GM18499 (cell line): Measurements from ENCODE around the gene STMN3.

Experiments used
- ATAC-seq: cut with Tn5 transposase; IDR thresholded peaks from one replicate; pipeline ENCODE4 v1.9.1; 2021; ENCODE audit warnings: moderate number of reproducible peaks; ENCODE audit not compliant: insufficient read depth, unreplicated experiment

The STMN3 gene

DNA sequence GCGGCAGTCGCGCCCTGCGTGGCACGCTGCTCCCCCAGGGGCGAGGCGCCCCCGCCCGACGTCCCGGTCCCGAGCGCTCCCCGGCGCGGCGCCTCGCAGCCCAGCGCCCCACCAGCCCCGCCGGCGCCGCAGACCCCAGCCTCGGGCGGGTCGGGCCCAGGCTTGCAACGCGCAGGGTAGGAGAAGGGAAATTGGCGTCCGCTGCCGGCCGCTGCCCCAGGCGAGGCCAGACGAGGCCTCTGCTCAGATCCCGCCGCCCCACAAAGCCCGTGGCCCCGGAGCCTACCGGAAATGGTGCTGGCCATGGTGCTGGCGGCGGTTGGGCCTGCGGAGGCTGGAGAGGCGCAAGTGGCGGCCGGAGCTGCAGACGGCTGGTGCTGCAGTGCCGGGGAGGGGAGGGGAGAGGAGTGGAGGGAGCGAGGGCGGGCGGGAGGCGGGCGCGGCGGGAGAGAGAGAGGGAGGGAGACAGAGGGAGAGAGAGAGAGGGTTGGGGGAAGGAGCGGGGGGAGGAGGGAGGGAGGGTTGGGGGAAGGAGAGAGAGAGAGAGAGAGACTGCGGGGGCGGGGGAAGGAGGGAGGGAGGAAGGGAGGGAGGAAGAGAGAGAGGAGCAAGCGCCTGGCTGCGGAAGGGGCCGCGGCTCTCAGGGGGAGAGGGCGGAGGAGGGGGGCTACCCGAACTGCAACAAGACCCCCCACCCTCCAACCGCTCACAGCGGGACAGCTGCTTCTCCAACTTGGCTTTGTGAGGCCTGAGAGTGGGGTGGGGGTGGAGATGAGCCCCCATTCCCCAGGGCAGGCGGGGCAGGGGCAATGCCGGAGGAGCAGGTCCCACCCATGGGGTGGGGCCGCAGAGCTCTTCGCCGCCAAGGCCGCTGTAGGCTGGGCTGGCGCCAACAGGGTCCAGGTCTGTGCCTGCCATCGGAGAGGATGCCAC, at the start of gene STMN3:
STMN3 (minus strand) TSS at position 384 of the 933 bp plus-strand sequence; CDS start at position 305, 79 bp downstream.
- ATAC-seq = no peak

DNA sequence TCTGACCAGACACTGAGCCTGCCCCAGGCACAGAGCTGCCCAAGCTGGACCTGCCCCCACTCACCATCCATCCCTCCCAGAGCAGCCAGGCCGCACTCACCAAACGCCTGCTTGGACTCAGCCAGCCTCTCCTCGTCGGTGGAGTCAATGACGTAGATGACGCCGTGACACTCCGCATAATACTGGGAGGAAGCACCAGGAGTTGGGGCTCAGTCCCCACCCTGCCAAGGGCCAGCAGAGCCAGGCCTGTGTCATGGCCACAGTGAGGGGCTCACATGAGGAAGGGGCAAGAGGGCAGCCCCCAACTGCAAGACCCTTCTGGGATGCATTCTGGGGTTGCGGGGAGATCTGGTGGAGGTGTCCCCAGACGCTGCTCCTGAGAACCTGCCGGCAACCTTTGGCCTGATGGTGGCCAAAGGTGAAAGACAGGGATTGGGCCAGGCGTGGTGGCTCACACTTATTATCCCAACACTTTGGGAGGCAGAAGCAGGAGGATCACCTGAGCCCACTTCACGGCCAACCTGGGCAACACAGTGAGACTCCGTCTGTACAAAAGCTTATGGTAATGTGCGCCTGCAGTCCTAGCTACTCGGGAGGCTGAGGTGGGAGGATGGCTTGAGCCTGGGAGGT, 48.9 kb upstream of the STMN3 start:
- no peak for ATAC-seq

GRCh38 chr20:63701329-63702035, 48.3 kb upstream of the STMN3 start:
- ATAC-seq = no peak

- ATAC-seq = no peak
Measured at GRCh38 chr20:63701051-63701328, 47.8 kb upstream of the STMN3 start.

- no peak for ATAC-seq
Measured at GRCh38 chr20:63700199-63701050, 47.2 kb upstream of the STMN3 start.

DNA sequence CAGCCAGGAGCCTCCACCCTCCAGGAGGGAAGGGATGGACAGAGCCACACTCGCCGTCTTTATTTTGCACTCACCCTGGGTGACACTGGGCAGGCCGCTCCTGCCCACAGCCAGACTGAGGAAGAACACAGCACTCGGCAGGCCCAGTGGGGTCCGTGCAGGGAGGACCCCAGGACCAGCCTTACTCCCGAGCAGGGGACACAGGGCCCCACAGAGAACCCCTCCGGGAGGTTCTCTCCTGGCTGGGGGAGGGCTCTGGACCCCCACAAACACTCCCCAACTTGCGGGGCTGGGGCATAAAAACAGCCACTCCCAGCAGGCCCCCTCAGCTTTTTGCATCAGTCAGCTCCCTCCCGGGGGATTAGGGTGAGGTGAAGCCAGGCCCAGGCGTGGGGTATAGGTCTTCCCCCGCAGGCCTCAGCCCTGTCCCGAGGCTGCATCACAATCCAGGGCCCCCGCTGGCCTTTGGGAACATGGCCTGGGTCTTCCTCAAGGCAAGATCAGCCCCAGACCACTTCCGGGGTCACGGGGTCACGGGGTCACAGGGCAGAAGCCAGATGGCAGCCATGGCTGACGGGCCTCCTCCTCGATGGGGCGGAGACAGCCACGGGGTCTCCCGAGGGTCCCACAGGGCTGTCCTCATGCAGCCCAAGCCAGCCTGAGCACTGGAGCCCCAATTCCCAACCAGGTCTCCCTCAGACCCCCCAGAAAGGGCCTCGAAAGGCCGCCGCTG, 46.4 kb upstream of the STMN3 start:
- no peak for ATAC-seq

DNA sequence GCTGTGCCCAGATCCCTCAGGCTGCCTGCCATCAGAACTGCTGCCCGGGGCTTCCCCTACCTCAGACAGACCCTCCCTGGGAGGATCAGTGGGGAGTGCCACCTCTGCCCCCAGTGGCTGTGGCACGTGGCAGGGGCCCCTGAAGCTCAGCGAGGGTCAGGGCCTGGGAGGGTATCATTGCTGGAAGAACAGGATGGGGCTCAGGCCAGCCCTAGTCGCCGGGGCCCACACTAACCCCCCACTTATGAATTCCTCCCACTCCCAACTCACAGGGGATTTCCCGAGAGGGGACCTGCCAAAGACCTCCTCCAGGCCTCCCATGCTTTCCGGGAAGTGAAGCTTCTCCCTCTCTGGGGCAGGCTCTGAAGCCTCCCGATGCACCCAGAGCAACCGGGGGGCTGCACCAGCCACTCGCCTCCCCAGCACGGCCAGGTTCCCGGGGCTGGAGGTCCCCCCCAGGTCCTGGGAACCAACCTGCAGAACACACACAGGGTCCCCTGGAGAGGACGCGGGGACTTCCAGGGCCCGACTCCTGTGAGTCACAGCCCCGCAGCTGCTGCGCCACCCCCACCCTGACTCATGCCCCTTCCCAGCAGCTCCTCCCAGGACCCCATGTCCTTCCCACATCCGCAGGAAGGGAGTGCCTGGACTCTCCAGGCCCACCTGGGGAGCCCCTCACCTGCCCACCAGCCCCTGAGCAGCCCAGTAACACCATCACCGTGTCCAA, 45.7 kb upstream of the STMN3 start:
- no peak for ATAC-seq

DNA sequence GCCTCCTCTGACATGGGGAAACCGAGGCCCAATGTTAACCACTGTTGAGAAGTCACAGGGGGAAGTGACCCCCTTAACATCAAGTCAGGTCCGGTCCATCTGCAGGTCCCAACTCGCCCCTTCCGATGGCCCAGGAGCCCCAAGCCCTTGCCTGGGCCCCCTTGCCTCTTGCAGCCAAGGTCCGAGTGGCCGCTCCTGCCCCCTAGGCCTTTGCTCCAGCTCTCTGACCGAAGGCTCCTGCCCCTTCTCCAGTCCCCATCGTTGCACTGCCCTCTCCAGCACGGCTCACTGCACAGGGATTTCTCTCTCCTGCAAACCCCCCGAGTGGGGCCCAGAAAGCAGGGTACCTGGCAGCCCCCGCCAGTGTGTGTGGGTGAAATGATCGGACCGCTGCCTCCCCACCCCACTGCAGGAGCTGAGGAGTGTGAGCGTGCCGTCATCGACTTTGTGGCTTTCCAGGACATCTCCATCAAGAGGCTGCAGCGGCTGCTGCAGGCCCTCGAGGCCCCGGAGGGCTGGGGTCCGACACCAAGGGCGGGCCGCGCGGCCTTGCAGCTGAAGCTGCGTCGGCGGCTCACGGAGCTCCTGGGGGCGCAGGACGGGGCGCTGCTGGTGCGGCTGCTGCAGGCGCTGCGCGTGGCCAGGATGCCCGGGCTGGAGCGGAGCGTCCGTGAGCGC, 44.8 kb upstream of the STMN3 start:
- ATAC-seq = no peak

DNA sequence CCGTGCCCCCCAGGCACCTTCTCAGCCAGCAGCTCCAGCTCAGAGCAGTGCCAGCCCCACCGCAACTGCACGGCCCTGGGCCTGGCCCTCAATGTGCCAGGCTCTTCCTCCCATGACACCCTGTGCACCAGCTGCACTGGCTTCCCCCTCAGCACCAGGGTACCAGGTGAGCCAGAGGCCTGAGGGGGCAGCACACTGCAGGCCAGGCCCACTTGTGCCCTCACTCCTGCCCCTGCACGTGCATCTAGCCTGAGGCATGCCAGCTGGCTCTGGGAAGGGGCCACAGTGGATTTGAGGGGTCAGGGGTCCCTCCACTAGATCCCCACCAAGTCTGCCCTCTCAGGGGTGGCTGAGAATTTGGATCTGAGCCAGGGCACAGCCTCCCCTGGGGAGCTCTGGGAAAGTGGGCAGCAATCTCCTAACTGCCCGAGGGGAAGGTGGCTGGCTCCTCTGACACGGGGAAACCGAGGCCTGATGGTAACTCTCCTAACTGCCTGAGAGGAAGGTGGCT, 44.2 kb upstream of the STMN3 start:
- ATAC-seq = no peak

DNA sequence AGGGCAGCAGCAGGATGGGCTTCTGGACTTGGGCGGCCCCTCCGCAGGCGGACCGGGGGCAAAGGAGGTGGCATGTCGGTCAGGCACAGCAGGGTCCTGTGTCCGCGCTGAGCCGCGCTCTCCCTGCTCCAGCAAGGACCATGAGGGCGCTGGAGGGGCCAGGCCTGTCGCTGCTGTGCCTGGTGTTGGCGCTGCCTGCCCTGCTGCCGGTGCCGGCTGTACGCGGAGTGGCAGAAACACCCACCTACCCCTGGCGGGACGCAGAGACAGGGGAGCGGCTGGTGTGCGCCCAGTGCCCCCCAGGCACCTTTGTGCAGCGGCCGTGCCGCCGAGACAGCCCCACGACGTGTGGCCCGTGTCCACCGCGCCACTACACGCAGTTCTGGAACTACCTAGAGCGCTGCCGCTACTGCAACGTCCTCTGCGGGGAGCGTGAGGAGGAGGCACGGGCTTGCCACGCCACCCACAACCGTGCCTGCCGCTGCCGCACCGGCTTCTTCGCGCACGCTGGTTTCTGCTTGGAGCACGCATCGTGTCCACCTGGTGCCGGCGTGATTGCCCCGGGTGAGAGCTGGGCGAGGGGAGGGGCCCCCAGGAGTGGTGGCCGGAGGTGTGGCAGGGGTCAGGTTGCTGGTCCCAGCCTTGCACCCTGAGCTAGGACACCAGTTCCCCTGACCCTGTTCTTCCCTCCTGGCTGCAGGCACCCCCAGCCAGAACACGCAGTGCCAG, 43.6 kb upstream of the STMN3 start, which contains the start of gene TNFRSF6B:
TNFRSF6B (plus strand) TSS at position 25 of the 729 bp plus-strand sequence; CDS start at position 141, 116 bp downstream.
- ATAC-seq = no peak

- no peak for ATAC-seq
Measured at GRCh38 chr20:63696306-63696627, 43.0 kb upstream of the STMN3 start.

DNA sequence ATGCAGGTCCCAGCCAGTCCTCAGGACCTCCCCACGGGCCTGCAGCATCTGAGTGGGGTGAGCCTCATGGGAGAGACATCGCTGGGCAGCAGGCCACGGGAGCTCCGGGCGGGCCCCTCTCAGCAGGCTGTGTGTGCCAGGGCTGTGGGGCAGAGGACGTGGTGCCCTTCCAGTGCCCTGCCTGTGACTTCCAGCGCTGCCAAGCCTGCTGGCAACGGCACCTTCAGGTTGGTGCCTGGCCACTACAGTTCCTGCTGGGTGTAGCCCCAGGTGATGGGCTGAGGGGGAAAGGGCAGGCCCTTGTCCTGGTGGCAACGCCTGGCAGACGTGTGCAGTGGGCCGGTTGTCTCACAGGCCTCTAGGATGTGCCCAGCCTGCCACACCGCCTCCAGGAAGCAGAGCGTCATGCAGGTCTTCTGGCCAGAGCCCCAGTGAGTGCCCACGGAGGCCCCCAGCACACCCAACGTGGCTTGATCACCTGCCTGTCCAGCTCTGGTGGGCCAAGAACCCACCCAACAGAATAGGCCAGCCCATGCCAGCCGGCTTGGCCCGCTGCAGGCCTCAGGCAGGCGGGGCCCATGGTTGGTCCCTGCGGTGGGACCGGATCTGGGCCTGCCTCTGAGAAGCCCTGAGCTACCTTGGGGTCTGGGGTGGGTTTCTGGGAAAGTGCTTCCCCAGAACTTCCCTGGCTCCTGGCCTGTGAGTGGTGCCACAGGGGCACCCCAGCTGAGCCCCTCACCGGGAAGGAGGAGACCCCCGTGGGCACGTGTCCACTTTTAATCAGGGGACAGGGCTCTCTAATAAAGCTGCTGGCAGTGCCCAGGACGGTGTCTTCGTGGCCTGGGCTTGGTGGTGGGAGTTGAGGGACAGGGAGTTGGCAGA, 42.4 kb upstream of the STMN3 start:
- ATAC-seq = no peak

- ATAC-seq = no peak
Measured at GRCh38 chr20:63694584-63695423, 41.6 kb upstream of the STMN3 start.

DNA sequence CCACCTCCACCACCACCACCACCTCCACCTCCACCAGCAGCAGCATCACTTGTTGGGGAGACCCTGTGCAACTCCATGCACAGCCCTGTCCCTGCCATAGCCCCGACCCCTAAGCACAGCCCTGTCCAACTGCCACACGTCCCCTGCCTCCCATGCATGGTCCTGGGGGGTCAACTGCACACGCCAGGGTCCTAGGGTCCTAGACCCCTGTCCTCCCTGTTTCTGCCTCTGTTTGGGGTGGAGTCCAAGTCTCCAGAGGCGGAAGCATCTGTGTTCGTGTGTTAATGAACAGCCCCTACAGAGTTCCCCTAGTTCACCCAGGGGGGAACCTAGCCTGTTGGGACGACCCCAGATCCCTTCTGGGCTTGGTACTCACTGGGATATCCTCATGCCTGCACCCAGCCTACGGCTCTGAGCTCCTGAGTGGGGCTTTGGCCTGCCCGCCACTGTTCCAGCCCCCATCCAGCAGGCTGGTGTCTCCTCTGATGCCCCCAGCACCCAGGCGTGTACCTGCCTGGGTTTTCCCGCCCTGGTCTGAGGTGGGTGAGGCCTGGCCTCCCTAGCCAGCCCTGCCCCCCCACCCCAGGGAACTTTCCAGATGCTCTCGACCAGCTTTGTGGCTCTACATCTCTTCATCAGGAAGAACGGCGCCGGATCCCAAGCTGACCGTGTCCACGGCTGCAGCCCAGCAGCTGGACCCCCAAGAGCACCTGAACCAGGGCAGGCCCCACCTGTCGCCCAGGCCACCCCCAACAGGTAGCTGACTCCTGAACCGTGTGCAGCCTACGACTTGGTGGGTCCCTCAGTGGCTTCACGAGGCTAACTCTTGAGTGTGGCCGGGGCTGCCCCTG, 40.7 kb upstream of the STMN3 start:
- ATAC-seq = no peak
